HFFc6 (cell line): ENCODE measurements around the gene SUFU. TPM values are rescaled to one million over a fixed set of nuclear protein-coding genes. Genes with fewer than 3 reads are reported as not detected.

ENCODE experiments used
- DNase-seq: peaks from one replicate; pipeline ENCODE4 v3.0.0-alpha.2; 2018
- H3K27ac Mint-ChIP-seq: 2 replicates; pipeline ENCODE4 v1.8.0; 2020; ENCODE audit warnings: mild to moderate bottlenecking, mixed read lengths
- H3K27me3 Mint-ChIP-seq: 2 replicates; pipeline ENCODE4 v1.8.0; 2021; ENCODE audit warnings: mild to moderate bottlenecking, moderate library complexity, mixed read lengths; ENCODE audit not compliant: insufficient read depth
- H3K36me3 Mint-ChIP-seq: 2 replicates; pipeline ENCODE4 v1.8.0; 2021; ENCODE audit warnings: low read depth, mixed read lengths
- H3K4me1 Mint-ChIP-seq: 2 replicates; pipeline ENCODE4 v1.8.0; 2020; ENCODE audit warnings: low read depth, mixed read lengths
- H3K4me3 Mint-ChIP-seq: 2 replicates; pipeline ENCODE4 v1.8.0; 2020; ENCODE audit warnings: mild to moderate bottlenecking, moderate library complexity, mixed read lengths
- H3K9me3 Mint-ChIP-seq: 2 replicates; pipeline ENCODE4 v1.8.0; 2020; ENCODE audit warnings: mild to moderate bottlenecking, mixed read lengths
- total RNA-seq, 6 experiments: library from RNA; stranded (reverse); fragmentation: NEBNext Ultra II Directional; extraction: Animal tissue kit (Norgen Biotek cat#: 25700); gene quantifications; 2 replicates in 1 of 6; 3 replicates in 5 of 6; pipeline ENCODE4 v1.2.3, GENCODE V29; 2021
- TF ChIP-seq, protein P1 (sequence below): fragments of 200-600 bp; sonication (generic); IDR thresholded peaks from 2 replicates; pipeline ENCODE4 v1.5.0; 2021; ENCODE audit warnings: antibody characterized with exemption, mild to moderate bottlenecking

The SUFU gene
- total RNA-seq, 6 experiments from 2014 or later, result 12.8 to 16.8 (median 15.2) TPM

DNA sequence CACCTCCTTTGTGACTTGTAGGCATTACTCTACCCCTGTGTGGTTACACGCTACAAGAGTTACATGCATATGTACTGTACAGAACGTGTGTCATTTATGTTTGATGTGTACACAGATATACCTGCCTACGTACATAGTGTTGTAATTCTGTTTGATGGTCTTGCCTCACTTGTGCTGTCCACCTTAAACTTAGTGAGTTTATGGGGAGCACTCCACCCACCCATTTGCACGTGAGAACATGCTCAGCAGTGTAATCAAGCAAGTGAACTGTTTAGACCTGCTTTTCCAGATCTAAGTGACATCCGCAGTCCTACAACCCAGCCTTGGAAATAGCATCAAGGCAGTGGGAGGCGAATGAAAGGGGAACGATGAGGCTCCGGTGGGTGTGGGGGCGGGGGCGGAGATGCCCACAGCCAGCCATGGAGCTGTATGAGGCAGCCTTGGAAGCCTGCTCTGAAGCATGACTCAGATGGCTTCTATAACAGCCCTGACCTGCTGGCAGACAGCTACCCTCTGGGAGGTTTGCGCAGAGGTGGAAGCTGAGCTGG, 52.1 kb downstream of the SUFU start:
- DNase-seq, result peak; percentile 66
- Mint-ChIP-seq H3K27me3 (no peaks in the 10 kb centered on the region; the same call in 1 of the 2 replicates), H3K27ac (peak overlapping the region; percentile 59)

DNA sequence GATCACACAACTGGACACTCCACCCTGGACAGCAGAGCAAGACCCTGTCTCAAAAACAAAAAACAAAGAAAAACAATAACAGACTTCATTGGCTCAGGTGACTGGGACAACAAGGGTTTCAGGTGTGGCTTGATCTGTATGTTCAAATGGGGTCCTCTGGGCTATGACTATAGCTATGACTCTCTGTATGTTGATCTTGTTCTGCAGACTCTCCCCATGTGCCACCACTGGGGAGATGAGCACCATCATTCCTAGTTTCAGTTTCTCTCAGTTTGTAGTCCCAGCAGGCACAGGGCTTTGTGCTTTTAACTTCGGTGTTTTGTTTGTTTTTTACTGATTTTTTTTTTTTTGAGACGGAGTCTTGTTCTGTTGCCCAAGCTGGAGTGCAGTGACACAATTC, 53.8 kb downstream of the SUFU start:
- TF ChIP-seq, protein P1, sequence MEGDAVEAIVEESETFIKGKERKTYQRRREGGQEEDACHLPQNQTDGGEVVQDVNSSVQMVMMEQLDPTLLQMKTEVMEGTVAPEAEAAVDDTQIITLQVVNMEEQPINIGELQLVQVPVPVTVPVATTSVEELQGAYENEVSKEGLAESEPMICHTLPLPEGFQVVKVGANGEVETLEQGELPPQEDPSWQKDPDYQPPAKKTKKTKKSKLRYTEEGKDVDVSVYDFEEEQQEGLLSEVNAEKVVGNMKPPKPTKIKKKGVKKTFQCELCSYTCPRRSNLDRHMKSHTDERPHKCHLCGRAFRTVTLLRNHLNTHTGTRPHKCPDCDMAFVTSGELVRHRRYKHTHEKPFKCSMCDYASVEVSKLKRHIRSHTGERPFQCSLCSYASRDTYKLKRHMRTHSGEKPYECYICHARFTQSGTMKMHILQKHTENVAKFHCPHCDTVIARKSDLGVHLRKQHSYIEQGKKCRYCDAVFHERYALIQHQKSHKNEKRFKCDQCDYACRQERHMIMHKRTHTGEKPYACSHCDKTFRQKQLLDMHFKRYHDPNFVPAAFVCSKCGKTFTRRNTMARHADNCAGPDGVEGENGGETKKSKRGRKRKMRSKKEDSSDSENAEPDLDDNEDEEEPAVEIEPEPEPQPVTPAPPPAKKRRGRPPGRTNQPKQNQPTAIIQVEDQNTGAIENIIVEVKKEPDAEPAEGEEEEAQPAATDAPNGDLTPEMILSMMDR, result no peak
- Mint-ChIP-seq H3K36me3 (no peaks in the 10 kb centered on the region), H3K27me3 (no peaks in the 10 kb centered on the region; the same call in 1 of the 2 replicates), H3K27ac (no peak overlapping the region), H3K9me3 (no peaks in the 10 kb centered on the region), H3K4me3 (no peak overlapping the region), H3K4me1 (peaks cover 19% of the 10 kb centered on the region)
- DNase-seq, result no peak

More for the DNA sequence above, 52.1 kb downstream of the SUFU start:
- Mint-ChIP-seq H3K9me3 (no peaks in the 10 kb centered on the region), H3K4me3 (peak overlapping the region; percentile 1; the same call in 1 of the 2 replicates), H3K36me3 (0 out of 2 replicates have a peak, but pooled peaks cover 4% of the 10 kb centered on the region), H3K4me1 (peaks cover 19% of the 10 kb centered on the region)
- TF ChIP-seq, protein P1, result no peak

DNA sequence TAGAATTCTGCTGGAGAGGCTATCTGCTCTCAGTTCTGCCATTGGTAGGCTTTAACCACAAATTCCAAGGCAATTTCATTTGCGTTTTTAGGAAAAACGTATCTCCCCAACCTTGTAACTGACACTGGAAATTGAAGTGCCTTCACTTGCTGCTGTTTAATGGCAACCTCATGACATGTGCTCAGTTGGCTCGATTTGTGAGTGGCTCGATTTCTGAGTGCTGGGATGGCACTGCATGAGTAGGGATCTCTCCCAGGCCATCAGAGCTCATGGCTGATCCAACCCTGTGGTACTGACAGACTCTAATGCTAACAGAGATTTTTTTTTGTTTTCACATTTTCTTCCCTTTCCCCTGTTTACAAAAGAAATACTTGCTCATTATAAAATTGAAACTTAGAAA, 56.0 kb downstream of the SUFU start:
- TF ChIP-seq, protein P1, result no peak

DNA sequence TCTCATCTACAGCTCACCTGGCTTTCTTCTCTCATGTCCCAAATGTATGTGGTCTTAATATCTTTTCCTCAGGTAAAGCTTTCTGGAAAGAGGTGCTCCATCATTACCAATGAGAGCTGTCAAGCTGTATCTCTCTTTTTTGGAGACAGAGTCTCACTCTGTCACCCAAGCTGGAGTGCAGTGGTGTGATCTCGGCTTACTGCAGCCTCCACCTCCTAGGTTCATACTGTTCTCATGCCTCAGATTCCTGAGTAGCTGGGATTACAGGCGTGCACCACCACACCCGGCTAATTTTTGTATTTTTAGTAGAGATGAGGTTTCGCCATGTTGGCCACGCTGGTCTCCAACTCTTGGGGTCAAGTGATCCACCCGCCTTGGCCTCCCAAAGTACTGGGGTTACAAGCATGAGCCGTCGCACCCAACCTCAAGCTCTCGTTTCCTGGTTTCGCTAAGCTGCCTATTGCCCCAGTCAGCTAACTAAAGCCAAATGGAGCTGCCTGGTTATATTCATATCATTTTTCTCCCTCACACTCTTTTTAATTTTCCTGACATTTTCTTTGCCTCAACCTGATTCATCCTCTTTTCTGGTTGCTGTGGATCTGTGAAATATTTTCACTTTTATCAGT, 60.5 kb downstream of the SUFU start:
- H3K4me1 Mint-ChIP-seq, result peaks cover 7% of the 10 kb centered on the region; the same call in 1 of the 2 replicates
- TF ChIP-seq, protein P1, result no peak
- no peak overlapping the region for H3K4me3 Mint-ChIP-seq
- no peak overlapping the region for H3K27ac Mint-ChIP-seq
- no peaks in the 10 kb centered on the region for H3K9me3 Mint-ChIP-seq
- no peaks in the 10 kb centered on the region; the same call in none of the 2 replicates for H3K27me3 Mint-ChIP-seq
- DNase-seq, result no peak
- no peaks in the 10 kb centered on the region for H3K36me3 Mint-ChIP-seq

More for the DNA sequence above, 56.0 kb downstream of the SUFU start:
- no peaks in the 10 kb centered on the region for H3K36me3 Mint-ChIP-seq
- no peaks in the 10 kb centered on the region; the same call in none of the 2 replicates for H3K27me3 Mint-ChIP-seq
- H3K27ac Mint-ChIP-seq, result no peak overlapping the region
- H3K4me3 Mint-ChIP-seq, result no peak overlapping the region
- H3K4me1 Mint-ChIP-seq, result peaks cover 19% of the 10 kb centered on the region
- H3K9me3 Mint-ChIP-seq, result no peaks in the 10 kb centered on the region
- no peak for DNase-seq

DNA sequence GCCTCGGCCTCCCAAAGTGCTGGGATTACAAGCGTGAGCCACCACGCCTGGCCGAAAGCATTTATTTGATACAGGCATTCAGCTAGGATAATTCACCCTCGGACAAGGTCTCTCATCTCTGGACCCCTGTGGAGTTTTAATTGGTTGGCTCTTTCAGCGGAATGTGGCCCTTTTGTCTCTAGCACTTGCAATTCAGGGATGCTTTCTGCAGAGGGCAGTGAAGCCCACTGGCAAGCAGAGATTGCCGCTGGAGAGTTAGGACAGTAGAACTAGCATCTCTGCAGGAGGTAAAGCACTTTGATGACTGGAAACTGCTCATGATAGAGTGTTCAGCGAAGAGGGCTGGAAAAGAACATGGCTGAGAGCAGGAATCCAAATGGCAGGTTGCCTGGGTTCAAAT, 62.0 kb downstream of the SUFU start:
- Mint-ChIP-seq H3K36me3 (no peaks in the 10 kb centered on the region), H3K27ac (no peak overlapping the region), H3K27me3 (no peaks in the 10 kb centered on the region; the same call in 1 of the 2 replicates), H3K4me1 (no peaks in the 10 kb centered on the region), H3K4me3 (no peak overlapping the region), H3K9me3 (no peaks in the 10 kb centered on the region)
- TF ChIP-seq, protein P1, result no peak
- no peak for DNase-seq
